ENCODE measurements around the gene ARL16. TPM values are rescaled to one million over a fixed set of nuclear protein-coding genes. Genes with fewer than 3 reads are reported as not detected.
A peak's percentile ranks its signal among the peaks of the same experiment; 100 is the strongest.

Gene ARL16
- total and polyA plus RNA-seq, 3 donors from 2014 or later: 35.7 to 55.8 (median 44.2) TPM

DNA sequence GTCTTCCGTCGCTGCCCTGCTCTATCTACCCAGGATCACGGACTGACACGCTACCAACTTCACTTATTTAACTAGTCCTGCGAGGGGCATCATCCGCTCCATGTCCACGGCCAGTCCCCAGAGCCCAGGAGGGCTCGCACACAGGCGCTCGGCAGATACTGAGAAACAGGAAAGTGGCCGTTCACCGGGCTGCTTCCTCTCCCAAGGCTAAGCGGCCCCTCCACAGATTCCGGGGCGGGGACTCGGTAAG, 17.6 kb downstream of the ARL16 start:
- Histone ChIP-seq H3K4me1 (peaks cover 8% of the 10 kb centered on the region), H3K9me3 (no peaks in the 10 kb centered on the region), H3K27me3 (no peaks in the 10 kb centered on the region), H3K4me3 (peak overlapping the region; percentile 75 to 92), H3K27ac (peak overlapping the region; percentile 45 to 79), H3K36me3 (ENCODE audit: low read depth, missing control alignments) (no peaks in the 10 kb centered on the region)
- intact Hi-C loops (cut with DNase I; ENCODE audit: low total_unique reads): no loop called here
- WGBS, 2 donors: 0% methylated on average over 6 to 16 of the region's 16 CpGs
- TF ChIP-seq, protein P1, sequence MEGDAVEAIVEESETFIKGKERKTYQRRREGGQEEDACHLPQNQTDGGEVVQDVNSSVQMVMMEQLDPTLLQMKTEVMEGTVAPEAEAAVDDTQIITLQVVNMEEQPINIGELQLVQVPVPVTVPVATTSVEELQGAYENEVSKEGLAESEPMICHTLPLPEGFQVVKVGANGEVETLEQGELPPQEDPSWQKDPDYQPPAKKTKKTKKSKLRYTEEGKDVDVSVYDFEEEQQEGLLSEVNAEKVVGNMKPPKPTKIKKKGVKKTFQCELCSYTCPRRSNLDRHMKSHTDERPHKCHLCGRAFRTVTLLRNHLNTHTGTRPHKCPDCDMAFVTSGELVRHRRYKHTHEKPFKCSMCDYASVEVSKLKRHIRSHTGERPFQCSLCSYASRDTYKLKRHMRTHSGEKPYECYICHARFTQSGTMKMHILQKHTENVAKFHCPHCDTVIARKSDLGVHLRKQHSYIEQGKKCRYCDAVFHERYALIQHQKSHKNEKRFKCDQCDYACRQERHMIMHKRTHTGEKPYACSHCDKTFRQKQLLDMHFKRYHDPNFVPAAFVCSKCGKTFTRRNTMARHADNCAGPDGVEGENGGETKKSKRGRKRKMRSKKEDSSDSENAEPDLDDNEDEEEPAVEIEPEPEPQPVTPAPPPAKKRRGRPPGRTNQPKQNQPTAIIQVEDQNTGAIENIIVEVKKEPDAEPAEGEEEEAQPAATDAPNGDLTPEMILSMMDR (IDR thresholded peaks at IDR 0.05): no peak
- no peak for TF ChIP-seq POLR2A (IDR thresholded peaks at IDR 0.05)
- peak; percentile 28 for DNase-seq

- Histone ChIP-seq H3K4me3 (peak overlapping the region; percentile 75 to 92), H3K4me1 (peaks cover 8% of the 10 kb centered on the region), H3K27ac (peak overlapping the region in 1 of 2 donors; percentile 79), H3K36me3 (ENCODE audit: low read depth, missing control alignments) (no peaks in the 10 kb centered on the region), H3K27me3 (no peaks in the 10 kb centered on the region), H3K9me3 (no peaks in the 10 kb centered on the region)
- intact Hi-C loops (cut with DNase I; ENCODE audit: low total_unique reads): no loop called here
- WGBS, 2 donors: 33 to 57% methylated on average over 12 to 30 of the region's 30 CpGs
- no peak for DNase-seq
- no peak for TF ChIP-seq POLR2A (IDR thresholded peaks at IDR 0.05)
- TF ChIP-seq, protein P1 (IDR thresholded peaks at IDR 0.05): no peak
Observed at GRCh38 chr17:81665205-81666091, 18.1 kb downstream of the ARL16 start.

GRCh38 chr17:81664051-81664470, 19.5 kb downstream of the ARL16 start:
- 90 to 96% methylated on average over 2 to 6 of the region's 7 CpGs for WGBS, 2 donors
- intact Hi-C loops (cut with DNase I; ENCODE audit: low total_unique reads): no loop called here
- Histone ChIP-seq H3K4me1 (peaks cover 8% of the 10 kb centered on the region), H3K36me3 (ENCODE audit: low read depth, missing control alignments) (no peaks in the 10 kb centered on the region), H3K4me3 (no peak overlapping the region), H3K9me3 (no peaks in the 10 kb centered on the region), H3K27ac (no peak overlapping the region), H3K27me3 (no peaks in the 10 kb centered on the region)
- no peak for TF ChIP-seq POLR2A (IDR thresholded peaks at IDR 0.05)
- TF ChIP-seq, protein P1 (IDR thresholded peaks at IDR 0.05): no peak
- no peak for DNase-seq

DNA sequence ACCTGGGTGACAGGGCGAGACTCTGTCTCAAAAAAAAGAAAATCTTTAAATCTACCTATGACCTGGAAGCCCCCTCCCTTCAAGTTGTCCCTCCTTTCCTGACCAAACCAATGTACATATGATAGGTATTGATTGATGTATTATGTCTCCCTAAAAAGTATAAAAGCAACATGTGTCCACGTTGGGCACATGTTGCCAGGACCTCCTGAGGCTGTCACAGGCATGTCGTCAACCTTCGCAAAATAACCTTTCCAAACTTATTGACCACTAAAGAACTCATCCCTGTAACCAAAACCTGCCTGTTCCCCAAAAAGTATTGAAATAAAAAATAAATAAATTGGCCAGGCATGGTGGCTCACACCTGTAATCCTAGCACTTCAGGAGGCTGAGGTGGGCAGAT, 21.6 kb downstream of the ARL16 start:
- intact Hi-C loops (cut with DNase I; ENCODE audit: low total_unique reads): no loop called here
- TF ChIP-seq, protein P1 (IDR thresholded peaks at IDR 0.05): no peak
- no peak for TF ChIP-seq POLR2A (IDR thresholded peaks at IDR 0.05)
- WGBS, 2 donors: 90 to 93% methylated on average over 4 of the region's 4 CpGs
- Histone ChIP-seq H3K36me3 (ENCODE audit: low read depth, missing control alignments) (no peaks in the 10 kb centered on the region), H3K4me3 (no peak overlapping the region), H3K27ac (no peak overlapping the region), H3K4me1 (peaks cover 8% of the 10 kb centered on the region), H3K27me3 (no peaks in the 10 kb centered on the region), H3K9me3 (no peaks in the 10 kb centered on the region)
- DNase-seq: no peak

DNA sequence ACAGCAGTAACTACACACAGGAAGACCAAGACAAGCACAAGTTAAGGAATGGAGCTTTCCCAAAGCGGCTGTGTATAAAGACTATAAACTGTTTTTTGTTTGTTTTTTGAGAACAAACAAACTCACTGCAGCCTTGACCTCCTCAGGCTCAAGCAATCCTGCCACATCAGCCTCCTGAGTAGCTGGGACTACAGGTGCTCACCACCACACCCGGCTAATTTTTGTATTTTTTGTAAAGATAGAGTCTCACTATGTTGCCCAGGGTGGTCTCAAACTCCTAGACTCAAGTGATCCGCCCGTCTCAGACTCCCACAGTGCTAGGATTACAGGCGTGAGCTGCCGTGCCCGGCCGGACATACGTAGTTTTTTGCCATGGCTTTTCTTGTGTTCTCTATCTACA, 23.2 kb downstream of the ARL16 start:
- DNase-seq: no peak

More for the DNA sequence above, 23.2 kb downstream of the ARL16 start:
- Histone ChIP-seq H3K4me1 (peaks cover 3% of the 10 kb centered on the region), H3K27me3 (no peaks in the 10 kb centered on the region), H3K4me3 (no peak overlapping the region), H3K9me3 (no peaks in the 10 kb centered on the region), H3K27ac (no peak overlapping the region), H3K36me3 (ENCODE audit: low read depth, missing control alignments) (no peaks in the 10 kb centered on the region)
- WGBS, 2 donors: 93 to 94% methylated on average over 9 of the region's 9 CpGs
- TF ChIP-seq, protein P1 (IDR thresholded peaks at IDR 0.05): no peak
- TF ChIP-seq POLR2A (IDR thresholded peaks at IDR 0.05): no peak
- intact Hi-C loops (cut with DNase I; ENCODE audit: low total_unique reads): no loop called here

All from testis (tissue), 3 donors.